NCI-H1436 (cell line): ENCODE results near the gene SLC15A1.
"Not testable (repeated sequence)": the region's sequence is repeated elsewhere in the genome, so short reads cannot be mapped to it uniquely, and the experiment has no call there.

Source experiments
- DNase-seq: peaks from one replicate; lab custom pipeline; 2025; lab: John Stamatoyannopoulos, UW

Gene SLC15A1

GRCh38 chr13:98781470-98781869, 29.0 kb upstream of the SLC15A1 start:
- DNase-seq = no peak

- no peak for DNase-seq
These were observed 28.6 kb upstream of the SLC15A1 start for GRCh38 chr13:98781045-98781444.

DNA sequence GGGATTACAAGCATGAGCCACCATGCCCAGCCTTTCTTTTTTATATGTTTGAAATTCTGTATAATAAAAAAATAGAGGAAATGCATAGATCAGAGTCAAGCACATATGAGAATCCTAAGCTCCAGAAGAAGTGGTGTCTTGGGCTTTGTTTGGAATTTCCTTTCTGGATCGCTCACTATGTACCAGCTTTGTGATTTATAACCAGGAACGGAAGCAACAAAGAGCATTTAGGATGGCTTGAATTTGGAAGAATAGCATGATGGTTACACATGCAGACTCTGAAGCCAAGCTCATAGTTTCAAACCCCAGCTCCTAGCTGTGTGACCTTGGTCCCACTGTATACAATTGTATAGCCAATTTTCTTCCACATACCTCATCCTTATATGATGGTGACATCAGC, 28.0 kb upstream of the SLC15A1 start:
- DNase-seq = no peak

- DNase-seq = no peak
These were observed 27.2 kb upstream of the SLC15A1 start for GRCh38 chr13:98779695-98780094.

DNA sequence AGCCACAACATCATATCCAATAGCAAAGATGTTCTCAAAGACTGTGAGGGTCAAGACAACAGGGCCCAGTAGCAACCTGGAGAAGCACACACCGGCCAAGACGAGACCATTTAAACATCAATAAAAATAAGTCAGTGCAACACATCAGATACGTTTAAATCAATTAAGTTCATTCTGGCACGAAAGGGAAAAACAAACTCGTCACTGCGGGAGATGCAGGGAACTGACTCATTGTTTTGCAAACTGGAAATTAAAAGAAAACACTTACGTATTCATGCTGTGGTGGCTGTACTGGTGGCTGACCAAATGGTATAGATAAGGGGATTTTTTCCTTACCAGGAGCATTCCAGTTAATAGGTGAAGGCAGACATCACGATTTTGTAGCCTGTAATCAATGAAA, 26.3 kb upstream of the SLC15A1 start:
- no peak for DNase-seq

DNA sequence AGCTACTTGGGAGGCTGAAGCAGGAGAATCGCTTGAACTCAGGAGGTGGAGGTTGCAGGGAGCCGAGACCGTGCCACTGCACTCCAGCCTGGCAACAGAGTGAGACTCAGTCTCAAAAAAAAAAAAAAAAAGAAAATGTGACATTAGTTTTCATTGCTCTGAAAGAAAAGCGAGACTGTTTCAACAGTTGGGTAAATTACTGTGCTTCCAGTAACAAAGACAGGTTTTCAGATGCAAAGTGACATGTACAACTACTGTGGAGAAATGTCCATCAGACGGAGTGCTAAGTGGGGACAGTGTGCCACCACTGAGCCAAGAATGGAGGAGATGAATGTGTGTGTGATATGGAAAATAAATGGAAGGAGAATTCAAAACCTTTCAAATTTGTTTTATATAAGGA, 24.2 kb upstream of the SLC15A1 start:
- no peak for DNase-seq

DNA sequence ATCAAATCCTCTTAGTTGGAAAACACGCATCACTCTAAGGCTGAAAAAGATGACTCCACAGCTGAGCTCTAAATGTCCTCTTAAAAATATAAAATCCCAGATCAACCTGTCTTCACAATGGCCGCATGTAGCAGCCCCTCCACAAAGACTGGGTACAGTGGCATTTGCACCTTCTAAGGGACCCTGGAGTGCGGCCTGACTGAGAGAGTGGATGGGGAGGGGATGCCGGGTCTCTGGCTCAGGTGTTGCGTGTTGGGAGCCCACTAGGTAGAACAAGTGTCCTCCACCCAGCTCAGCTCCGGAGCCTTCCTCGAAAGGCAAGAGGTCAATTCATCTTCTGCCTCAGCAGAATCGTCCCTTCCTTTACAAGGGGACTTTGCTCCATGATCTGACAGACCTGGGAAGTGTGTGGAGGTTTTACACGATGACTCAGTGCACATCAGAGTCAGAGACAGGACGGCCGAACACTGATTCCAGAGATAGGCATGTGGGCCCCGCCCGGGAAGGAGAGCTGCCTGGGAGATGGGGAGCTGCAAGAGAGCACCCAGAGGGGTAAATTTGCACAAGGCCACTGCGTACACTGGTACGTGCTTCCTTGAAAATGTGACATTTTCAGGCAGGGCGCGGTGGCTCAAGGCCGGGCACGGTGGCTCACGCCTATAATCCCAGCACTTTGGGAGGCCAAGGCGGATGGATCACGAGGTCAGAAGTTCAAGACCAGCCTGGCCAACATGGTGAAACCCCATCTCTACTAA, 23.5 kb upstream of the SLC15A1 start:
- no peak for DNase-seq

DNA sequence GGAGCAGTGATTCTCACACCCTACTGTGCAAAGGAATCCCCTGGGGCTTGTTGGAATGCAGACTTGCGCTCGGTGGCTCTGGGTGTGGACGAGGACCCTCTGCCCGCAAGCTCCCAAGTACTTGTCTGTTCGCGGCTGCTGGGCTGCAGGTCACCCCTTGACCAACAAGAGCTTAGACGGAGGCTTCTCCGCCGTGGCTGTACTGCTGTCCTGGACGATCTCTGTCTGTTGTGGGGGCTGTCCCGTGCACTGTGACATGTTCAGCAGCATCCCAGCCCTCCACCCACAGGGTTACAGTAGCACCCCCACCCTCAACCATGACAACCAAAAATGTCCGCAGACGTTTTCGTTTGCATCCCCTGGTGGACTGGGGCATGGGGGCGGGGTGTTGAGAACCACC, 22.9 kb upstream of the SLC15A1 start:
- no peak for DNase-seq

DNA sequence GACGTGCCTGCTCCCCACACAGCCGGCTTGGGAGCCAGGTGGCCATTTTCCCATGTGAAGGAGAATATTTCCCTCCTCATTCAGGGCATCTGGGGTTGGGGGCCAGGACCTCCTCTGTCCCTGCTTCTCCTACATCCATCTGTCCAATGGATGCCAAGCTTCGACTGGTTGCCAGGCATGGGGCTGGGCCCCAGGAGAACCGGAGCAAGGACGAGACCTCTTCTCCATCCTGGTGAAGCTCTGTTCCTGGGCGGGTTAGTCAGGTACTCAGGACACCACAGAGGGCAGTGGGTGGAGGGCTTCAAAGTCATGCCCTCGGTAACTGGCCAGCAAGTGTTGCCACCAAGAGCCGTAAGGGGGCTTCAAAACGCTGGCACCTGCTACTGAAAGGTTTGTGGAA, 22.3 kb upstream of the SLC15A1 start:
- DNase-seq = no peak

DNA sequence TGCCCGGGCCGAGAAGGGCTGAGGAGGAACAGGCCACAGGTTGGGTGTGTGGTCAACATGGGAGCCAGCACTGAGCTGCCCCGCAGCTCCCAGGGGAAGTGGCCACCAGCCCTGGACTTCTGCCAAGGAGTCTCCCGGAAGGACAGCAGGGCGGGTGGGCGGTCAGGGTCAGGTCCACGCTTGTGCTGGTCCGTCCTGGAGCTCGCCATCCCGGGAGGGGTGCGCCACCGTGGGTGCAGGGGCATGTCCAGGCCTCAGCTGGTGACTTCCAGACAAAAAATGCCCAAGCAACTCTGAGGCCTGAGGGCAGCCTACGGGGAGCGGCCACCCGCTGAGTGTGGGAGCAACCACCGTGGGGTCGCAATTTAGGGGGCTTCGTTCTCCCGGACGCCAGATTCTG, 21.4 kb upstream of the SLC15A1 start:
- no peak for DNase-seq

DNA sequence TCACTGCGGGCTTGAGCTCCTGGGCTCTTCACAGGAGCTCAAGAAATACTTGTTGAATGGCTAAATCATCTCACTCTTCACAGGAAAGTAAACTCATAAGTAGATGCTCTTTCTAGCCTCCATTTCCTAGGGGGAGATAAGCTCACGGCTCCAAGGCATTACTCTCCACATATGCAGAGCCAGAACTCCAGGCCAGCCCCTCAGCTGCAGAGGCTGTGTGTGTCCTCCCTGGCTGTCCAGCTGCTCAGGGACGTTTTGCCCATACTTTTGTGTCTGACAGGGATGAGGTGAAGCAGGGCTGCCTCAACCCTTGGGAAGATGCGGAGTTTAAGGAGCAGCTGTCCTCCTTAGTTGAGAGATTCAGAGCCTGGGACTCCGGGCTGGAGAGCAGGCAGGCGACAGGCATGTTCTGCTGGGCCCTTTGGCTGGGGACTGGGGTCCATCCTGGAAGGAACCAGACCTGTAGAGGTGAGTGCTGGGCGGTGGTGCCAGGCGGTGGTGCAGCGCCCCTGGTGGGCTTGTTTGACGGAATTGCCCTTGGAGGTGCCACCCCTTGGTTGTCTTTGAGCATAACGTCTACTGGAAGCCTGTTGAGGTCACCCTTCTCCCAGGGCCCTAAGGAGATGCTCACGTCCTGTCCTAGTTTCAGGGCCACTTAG, 20.5 kb upstream of the SLC15A1 start:
- no peak for DNase-seq

- no peak for DNase-seq
These were observed 19.6 kb upstream of the SLC15A1 start for GRCh38 chr13:98771838-98772611.

- DNase-seq = no peak
These were observed 17.3 kb upstream of the SLC15A1 start for GRCh38 chr13:98769736-98770135.

DNA sequence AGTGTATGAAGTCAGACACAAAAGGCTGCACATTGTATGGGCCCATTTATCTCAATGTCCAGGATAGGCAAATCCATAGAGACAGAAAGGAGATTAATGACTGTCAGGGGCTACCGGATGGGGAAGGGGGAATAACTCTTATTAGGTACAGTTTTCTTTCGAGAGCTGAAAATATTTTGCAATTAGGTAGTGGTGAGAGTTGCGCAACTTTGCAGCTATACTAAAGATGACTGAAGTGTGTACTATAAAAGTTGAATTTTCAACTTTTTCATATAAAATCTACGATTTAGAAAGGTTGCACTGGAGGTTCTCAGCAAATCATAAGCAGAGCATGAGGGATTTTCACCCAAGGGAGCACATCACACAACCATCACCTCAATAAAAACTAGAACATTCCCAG, 16.1 kb upstream of the SLC15A1 start:
- no peak for DNase-seq

DNA sequence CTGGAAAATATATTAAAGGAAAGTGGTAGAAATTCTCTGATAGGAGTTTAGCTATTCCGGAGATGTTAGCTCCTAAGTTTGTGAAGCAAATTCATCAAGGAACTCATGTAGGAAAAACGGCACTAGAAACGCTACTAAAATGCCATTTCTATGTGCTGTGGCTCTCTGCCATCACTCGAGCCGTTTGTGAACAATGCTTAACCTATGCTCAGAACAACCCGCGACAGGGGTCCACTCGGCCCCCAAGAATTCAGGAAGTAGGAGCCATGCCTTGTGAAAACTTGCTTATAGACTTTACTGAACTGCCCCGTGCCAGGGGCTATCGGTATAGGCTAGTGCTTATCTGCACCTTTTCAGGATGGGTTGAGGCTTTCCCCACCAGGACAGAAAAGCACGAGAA, 14.2 kb upstream of the SLC15A1 start:
- DNase-seq = no peak

- DNase-seq = no peak
These were observed 13.6 kb upstream of the SLC15A1 start for GRCh38 chr13:98765996-98766519.

- no peak for DNase-seq
These were observed 9.6 kb upstream of the SLC15A1 start for GRCh38 chr13:98761986-98762616.

DNA sequence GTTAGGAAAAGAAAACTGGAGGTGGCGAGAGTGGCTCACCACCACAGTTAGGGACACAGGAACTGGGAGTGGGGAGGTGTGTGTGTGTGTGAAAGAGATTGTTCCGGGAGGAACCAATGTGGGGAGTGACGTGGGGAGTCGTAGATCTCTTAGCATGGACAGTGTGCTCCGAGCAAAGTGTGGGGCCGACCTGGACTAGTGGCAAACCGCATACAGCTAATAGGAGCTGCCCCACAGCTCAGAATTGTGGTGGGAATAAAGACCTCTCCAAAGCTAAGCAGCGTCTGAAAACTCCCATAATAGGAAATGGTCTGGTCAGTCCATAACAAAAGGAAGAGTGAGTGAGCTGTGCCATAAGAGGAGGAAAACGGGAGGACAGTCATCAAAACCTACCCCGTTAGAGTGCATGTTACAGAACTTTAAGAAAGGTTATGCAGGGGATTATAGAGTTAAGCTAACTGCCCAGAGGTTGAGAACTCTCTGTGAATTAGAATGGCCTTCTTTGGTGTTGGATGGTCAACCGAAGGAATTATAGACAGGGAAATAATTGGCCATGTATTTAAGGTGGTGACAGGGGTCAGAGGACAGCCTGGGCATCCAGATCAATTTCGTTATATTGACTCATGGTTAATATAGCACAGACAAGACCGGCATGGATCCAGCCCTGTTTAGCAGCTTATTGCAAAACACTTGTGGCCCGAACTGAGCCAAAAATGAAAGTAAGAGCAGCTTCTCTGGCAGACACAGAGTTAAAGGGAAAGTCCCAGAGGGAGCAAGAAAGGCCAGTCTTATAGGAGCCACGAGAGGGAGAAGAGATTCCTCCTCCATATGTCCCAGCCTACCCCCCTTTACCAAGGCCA, 8.9 kb upstream of the SLC15A1 start:
- no peak for DNase-seq

GRCh38 chr13:98755729-98756128, 3.3 kb upstream of the SLC15A1 start:
- no peak for DNase-seq

DNA sequence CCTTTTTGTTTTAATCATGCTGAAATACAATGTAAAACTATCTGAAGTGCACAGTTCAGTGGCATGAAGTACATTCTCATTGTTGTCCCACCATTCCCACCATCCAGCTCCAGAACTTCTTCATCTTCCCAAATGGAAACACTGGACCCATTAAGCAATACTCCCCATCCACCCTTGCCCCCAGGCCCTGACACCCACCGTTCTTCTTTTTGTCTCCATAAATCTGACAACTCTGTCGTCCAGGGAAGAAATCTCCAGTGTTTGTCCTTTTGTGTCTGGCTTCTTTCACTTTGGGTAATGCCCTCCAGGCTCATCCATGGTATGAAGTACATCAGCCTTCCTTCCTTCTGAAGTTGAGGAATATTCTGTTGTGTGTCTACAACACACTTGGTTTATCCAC, 2.6 kb upstream of the SLC15A1 start:
- DNase-seq = no peak

- not testable (repeated sequence) for DNase-seq
These were observed 2.0 kb upstream of the SLC15A1 start for GRCh38 chr13:98754468-98754867.
